ENCODE results near the gene NBPF12.
"Not testable (repeated sequence)": the region's sequence is repeated elsewhere in the genome, so short reads cannot be mapped to it uniquely, and the experiment has no call there.

The NBPF12 gene

GRCh38 chr1:146986450-146986849 lies 48.3 kb downstream of the NBPF12 start:
- DNase-seq (ENCODE audit: low spot score) = not testable (repeated sequence)

GRCh38 chr1:146987502-146987901 lies 49.4 kb downstream of the NBPF12 start:
- DNase-seq (ENCODE audit: low spot score) = not testable (repeated sequence)

GRCh38 chr1:146989455-146989854 lies 51.3 kb downstream of the NBPF12 start:
- DNase-seq (ENCODE audit: low spot score) = not testable (repeated sequence)

- not testable (repeated sequence) for DNase-seq (ENCODE audit: low spot score)
Measured at GRCh38 chr1:147008495-147008894, 70.4 kb downstream of the NBPF12 start.

GRCh38 chr1:147026975-147027374 lies 88.9 kb downstream of the NBPF12 start:
- DNase-seq (ENCODE audit: low spot score) = not testable (repeated sequence)

GRCh38 chr1:147030066-147030653 lies 92.0 kb downstream of the NBPF12 start:
- DNase-seq (ENCODE audit: low spot score) = not testable (repeated sequence)

- no peak for DNase-seq (ENCODE audit: low spot score)
Measured at GRCh38 chr1:147039916-147040315, 101.8 kb downstream of the NBPF12 start.

GRCh38 chr1:147042891-147043290 lies 104.8 kb downstream of the NBPF12 start:
- not testable (repeated sequence) for DNase-seq (ENCODE audit: low spot score)

- DNase-seq (ENCODE audit: low spot score) = not testable (repeated sequence)
Measured at GRCh38 chr1:147044511-147044910, 106.4 kb downstream of the NBPF12 start.
